ENCODE measurements around the gene ABHD17A. TPM values are rescaled to one million over a fixed set of nuclear protein-coding genes. Genes with fewer than 3 reads are reported as not detected.
A peak's percentile ranks its signal among the peaks of the same experiment; 100 is the strongest.

The ABHD17A gene
- total and polyA plus RNA-seq, 9 of the 15 experiments (the other 6 are each of a cell fraction or from before 2014, with no cell fraction given) = 0.04 to 135 (median 21.8) TPM; not detected in 1

DNA sequence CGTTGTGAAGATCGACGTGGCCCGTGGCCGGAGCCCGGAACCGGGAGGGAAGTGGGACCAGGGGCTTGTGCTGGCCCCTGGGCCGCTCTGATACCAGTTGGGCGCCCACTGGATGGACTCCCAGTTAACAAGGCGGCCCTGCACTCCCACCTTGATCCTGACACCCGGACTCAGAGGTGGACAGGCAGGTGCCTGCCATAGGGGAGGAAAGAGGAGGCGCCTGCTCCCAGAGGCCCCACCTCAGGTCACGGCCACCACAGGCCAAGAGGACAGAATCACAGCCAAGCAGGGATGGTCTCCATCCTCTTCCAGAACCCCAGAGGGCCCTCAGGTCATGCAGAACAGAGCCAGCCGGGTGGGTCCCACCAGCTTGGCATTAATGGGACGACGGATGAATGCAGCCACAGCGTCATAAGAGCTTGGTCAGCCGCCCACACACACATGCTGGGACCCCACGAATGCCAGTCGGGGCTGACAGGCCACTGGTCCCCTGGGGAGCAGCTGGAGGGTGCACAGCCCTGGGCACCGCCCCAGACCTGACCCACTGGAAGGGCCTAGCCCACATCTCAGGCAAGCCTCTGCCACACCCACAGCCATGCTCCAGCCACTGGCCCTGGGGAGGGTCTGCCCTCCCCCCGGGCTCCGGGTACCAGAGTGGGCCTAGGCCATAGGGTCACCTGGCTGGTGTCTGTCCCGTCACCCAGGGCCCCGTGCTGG lies 12.3 kb downstream of the ABHD17A start:
- peaks cover 37% of the 10 kb centered on the region; the same call in 2 of the 3 replicates for H3K36me3 ChIP-seq (ENCODE audit: control insufficient read depth, insufficient read depth, low read length)
- H4K20me1 ChIP-seq (replicated peaks; ENCODE audit: control insufficient read depth, insufficient read depth, low read length) = peaks cover 5% of the 10 kb centered on the region; the same call in 1 of the 2 replicates
- in situ Hi-C loops (cut with MboI) = no loop called here
- peak overlapping the region; percentile 94 for H3K27ac ChIP-seq (ENCODE audit: extremely low read depth, low read depth, low read length)
- peak overlapping the region; percentile 85 for H3K4me2 ChIP-seq (ENCODE audit: insufficient read depth, low read length)
- ATAC-seq (peak; percentile 1; the same call in 2 of the 3 replicates), FAIRE-seq (no peak), DNase-seq (ENCODE audit: extremely low read depth in 1 of 4, low spot score in 3 of 4) (no peak)
- 30% methylated on average over 24 of the region's 25 CpGs for WGBS (ENCODE audit: insufficient coverage, low coverage, missing lambda C conversion rate)
- BruUV-seq (replicated peaks) = TSS peak; percentile 90
- H3K79me2 ChIP-seq (ENCODE audit: control insufficient read depth, insufficient read depth, low read length) = peaks cover 71% of the 10 kb centered on the region
- no peaks in the 10 kb centered on the region for H3K9me1 ChIP-seq (ENCODE audit: control insufficient read depth, insufficient read depth, low read length)
- ChIA-PET POLR2A (interaction anchor here (0.6 to 1.9 kb wide), 7 partner anchors 9 to 218 kb away, joined by 3 to 8 read pairs (median 4); partner anchors contain the start of gene ABHD17A), CTCF (ENCODE audit: low intra/inter-chr PET ratio) (no interaction called here)
- intact Hi-C loops (cut with micrococcal nuclease) = loop anchor here (2.0 kb wide), 1 partner anchor 24 kb away; no protein-coding TSS in a partner anchor
- H3K4me3 ChIP-seq = peak overlapping the region; percentile 100
- H3K4me1 ChIP-seq (replicated peaks in 1 of 2; ENCODE audit: control insufficient read depth in 2 of 2, insufficient read depth in 2 of 2, low read length in 2 of 2) = peaks cover 50 to 64% of the 10 kb centered on the region in 2 experiments
- H3K27me3 ChIP-seq (ENCODE audit: control insufficient read depth in 2 of 2, insufficient read depth in 2 of 2, low read length in 2 of 2) = no peaks in the 10 kb centered on the region
- H2AFZ ChIP-seq (ENCODE audit: low read depth, low read length) = peak overlapping the region; percentile 62; the same call in 1 of the 2 replicates
- H3K9me3 ChIP-seq (replicated peaks; ENCODE audit: control insufficient read depth, insufficient read depth, low read depth, low read length) = no peaks in the 10 kb centered on the region
- H3K9ac ChIP-seq (ENCODE audit: insufficient read depth in 1 of 2, low read depth in 2 of 2, low read length in 2 of 2) = peak overlapping the region; percentile 94 to 95
- TF ChIP-seq TCF7L2 (IDR thresholded peaks at IDR 0.05; ENCODE audit: low read depth, low read length) = no peak
- TF ChIP-seq HDAC6 (IDR thresholded peaks at IDR 0.05; ENCODE audit: low read depth, low read length) = no peak
- TF ChIP-seq PRPF4 (IDR thresholded peaks at IDR 0.05; ENCODE audit: insufficient read depth, low read depth, low read length, poor library complexity, severe bottlenecking) = no peak
- TF ChIP-seq, protein P1, sequence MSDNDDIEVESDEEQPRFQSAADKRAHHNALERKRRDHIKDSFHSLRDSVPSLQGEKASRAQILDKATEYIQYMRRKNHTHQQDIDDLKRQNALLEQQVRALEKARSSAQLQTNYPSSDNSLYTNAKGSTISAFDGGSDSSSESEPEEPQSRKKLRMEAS (CRISPR knock-in tag; IDR thresholded peaks at IDR 0.05) = peak; percentile 2; the same call in 1 of the 2 replicates
- no peak for TF ChIP-seq DNMT1 (IDR thresholded peaks at IDR 0.05)
- TF ChIP-seq ZNF444 (CRISPR knock-in tag; IDR thresholded peaks at IDR 0.05) = no peak
- TF ChIP-seq EGR1 (conservative IDR thresholded peaks at IDR 0.05) = peak; percentile 10; the same call in 1 of the 2 replicates
- no peak for TF ChIP-seq MAFG (tag; conservative IDR thresholded peaks at IDR 0.05)
- TF ChIP-seq, protein P2, sequence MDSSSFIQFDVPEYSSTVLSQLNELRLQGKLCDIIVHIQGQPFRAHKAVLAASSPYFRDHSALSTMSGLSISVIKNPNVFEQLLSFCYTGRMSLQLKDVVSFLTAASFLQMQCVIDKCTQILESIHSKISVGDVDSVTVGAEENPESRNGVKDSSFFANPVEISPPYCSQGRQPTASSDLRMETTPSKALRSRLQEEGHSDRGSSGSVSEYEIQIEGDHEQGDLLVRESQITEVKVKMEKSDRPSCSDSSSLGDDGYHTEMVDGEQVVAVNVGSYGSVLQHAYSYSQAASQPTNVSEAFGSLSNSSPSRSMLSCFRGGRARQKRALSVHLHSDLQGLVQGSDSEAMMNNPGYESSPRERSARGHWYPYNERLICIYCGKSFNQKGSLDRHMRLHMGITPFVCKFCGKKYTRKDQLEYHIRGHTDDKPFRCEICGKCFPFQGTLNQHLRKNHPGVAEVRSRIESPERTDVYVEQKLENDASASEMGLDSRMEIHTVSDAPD (CRISPR knock-in tag; IDR thresholded peaks at IDR 0.05) = no peak
- TF ChIP-seq ZNF696 (CRISPR knock-in tag; conservative IDR thresholded peaks at IDR 0.05) = no peak
- TF ChIP-seq RFX1 (IDR thresholded peaks at IDR 0.05) = no peak
- peak; percentile 13; the same call in 1 of the 2 replicates for TF ChIP-seq ZNF12 (CRISPR knock-in tag; IDR thresholded peaks at IDR 0.05)
- TF ChIP-seq PCBP1 (IDR thresholded peaks at IDR 0.05; ENCODE audit: low read depth, low read length, poor library complexity, severe bottlenecking) = no peak
- TF ChIP-seq, protein P3, sequence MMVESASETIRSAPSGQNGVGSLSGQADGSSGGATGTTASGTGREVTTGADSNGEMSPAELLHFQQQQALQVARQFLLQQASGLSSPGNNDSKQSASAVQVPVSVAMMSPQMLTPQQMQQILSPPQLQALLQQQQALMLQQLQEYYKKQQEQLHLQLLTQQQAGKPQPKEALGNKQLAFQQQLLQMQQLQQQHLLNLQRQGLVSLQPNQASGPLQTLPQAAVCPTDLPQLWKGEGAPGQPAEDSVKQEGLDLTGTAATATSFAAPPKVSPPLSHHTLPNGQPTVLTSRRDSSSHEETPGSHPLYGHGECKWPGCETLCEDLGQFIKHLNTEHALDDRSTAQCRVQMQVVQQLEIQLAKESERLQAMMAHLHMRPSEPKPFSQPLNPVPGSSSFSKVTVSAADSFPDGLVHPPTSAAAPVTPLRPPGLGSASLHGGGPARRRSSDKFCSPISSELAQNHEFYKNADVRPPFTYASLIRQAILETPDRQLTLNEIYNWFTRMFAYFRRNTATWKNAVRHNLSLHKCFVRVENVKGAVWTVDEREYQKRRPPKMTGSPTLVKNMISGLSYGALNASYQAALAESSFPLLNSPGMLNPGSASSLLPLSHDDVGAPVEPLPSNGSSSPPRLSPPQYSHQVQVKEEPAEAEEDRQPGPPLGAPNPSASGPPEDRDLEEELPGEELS (CRISPR knock-in tag; IDR thresholded peaks at IDR 0.05; ENCODE audit: borderline replicate concordance) = no peak
- TF ChIP-seq, protein P4, sequence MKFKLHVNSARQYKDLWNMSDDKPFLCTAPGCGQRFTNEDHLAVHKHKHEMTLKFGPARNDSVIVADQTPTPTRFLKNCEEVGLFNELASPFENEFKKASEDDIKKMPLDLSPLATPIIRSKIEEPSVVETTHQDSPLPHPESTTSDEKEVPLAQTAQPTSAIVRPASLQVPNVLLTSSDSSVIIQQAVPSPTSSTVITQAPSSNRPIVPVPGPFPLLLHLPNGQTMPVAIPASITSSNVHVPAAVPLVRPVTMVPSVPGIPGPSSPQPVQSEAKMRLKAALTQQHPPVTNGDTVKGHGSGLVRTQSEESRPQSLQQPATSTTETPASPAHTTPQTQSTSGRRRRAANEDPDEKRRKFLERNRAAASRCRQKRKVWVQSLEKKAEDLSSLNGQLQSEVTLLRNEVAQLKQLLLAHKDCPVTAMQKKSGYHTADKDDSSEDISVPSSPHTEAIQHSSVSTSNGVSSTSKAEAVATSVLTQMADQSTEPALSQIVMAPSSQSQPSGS (CRISPR knock-in tag; IDR thresholded peaks at IDR 0.05) = no peak
- no peak for TF ChIP-seq TFAM (CRISPR knock-in tag; conservative IDR thresholded peaks at IDR 0.05)
- no peak for TF ChIP-seq ARHGAP35 (IDR thresholded peaks at IDR 0.05; ENCODE audit: partially characterized antibody)

Measured in K562 (cell line).